ENCODE measurements around the gene ACOT11.

DNA sequence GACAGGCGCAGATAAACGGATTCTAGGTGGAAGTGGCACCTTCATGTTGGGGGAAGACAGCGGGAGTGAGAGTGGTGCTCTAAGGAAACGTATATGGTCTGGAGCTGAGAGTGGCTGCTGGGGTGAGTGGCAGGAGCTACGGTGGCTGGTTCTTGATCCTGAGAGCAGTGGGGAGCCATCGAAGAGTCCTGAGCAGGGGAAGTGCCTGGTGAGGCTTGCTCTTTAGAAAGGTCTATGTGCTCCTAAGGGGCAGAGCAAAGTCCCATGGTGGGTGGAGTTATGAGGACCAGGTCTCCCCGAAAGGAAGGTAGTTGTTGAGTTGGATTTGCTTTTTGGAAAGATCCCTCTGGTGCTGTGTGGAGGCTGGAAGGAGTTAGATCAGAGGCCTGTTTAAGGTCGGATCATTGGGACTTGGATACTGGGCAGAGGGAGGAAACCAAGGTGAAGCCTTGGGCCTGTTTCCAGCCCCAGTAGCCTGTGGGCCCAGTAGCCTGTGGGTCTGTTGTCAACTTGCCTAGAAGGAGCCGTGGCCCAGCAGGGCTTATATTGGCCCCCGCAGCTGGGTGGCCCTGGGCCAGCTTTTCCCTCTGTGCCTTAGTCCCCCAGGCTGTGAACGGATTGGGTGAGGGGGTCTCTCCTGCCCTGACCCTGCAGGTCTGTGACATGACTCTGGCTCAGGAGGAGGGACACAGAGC lies 33.0 kb downstream of the ACOT11 start:
- TF ChIP-seq, protein P1, sequence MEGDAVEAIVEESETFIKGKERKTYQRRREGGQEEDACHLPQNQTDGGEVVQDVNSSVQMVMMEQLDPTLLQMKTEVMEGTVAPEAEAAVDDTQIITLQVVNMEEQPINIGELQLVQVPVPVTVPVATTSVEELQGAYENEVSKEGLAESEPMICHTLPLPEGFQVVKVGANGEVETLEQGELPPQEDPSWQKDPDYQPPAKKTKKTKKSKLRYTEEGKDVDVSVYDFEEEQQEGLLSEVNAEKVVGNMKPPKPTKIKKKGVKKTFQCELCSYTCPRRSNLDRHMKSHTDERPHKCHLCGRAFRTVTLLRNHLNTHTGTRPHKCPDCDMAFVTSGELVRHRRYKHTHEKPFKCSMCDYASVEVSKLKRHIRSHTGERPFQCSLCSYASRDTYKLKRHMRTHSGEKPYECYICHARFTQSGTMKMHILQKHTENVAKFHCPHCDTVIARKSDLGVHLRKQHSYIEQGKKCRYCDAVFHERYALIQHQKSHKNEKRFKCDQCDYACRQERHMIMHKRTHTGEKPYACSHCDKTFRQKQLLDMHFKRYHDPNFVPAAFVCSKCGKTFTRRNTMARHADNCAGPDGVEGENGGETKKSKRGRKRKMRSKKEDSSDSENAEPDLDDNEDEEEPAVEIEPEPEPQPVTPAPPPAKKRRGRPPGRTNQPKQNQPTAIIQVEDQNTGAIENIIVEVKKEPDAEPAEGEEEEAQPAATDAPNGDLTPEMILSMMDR (IDR thresholded peaks at IDR 0.05; ENCODE audit: poor library complexity) = no peak
- TF ChIP-seq EZH2 (IDR thresholded peaks at IDR 0.05; ENCODE audit: borderline replicate concordance) (no peak), EZH2phosphoT487 (IDR thresholded peaks at IDR 0.05; ENCODE audit: low read depth, severe bottlenecking, unreplicated experiment) (no peak)
